Non-pigmented ciliary epithelial cell (primary cell): ENCODE data around the gene PRSS22.

Experiments used
- DNase-seq: peaks from one replicate; pipeline ENCODE4 v3.0.0-alpha.2; 2010; ENCODE audit warnings: low read depth

Gene PRSS22

DNA sequence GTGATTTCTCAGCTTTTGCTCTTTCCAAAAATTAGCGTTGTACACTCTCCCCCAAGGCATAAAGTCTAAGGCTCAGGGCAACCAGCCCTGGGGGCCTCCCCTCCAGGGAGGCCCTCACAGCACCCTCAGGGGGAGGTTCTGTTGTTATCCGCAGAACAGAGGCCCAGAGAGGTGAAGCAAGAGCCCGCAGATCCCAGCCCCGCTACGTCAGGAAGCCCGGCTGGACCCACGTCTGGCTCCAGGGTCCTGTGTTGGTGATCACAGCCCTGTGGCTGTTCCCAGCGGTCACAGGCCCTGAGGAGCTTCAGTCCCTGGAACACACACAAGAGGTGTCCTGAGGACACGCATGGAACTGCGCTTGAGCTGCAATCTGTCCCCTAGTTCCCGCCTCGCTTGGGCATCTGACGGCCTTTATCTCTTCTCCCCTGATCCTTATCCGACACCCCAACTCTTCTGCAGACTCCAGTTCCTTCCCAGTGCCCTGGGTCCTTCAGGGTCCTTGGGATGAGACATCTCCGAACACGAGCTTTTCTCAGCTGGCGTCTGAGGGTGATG lies 29.0 kb downstream of the PRSS22 start:
- no peak for DNase-seq

DNA sequence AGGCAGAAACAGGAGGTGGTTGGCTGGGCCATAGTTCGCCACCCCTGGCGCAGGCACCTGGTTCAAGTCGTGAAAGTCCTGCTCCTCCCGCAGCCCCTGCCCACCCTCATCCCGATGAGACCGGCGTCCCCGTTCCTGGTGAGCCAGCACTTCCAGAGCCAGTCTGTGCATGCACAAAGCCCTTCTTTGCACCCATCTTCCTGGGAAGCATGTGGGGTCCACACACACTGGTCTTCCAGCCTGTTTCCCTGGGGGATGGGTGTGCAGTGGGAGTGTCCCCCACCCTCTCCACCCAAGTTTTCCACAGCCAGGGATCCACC lies 29.5 kb downstream of the PRSS22 start:
- no peak for DNase-seq

DNA sequence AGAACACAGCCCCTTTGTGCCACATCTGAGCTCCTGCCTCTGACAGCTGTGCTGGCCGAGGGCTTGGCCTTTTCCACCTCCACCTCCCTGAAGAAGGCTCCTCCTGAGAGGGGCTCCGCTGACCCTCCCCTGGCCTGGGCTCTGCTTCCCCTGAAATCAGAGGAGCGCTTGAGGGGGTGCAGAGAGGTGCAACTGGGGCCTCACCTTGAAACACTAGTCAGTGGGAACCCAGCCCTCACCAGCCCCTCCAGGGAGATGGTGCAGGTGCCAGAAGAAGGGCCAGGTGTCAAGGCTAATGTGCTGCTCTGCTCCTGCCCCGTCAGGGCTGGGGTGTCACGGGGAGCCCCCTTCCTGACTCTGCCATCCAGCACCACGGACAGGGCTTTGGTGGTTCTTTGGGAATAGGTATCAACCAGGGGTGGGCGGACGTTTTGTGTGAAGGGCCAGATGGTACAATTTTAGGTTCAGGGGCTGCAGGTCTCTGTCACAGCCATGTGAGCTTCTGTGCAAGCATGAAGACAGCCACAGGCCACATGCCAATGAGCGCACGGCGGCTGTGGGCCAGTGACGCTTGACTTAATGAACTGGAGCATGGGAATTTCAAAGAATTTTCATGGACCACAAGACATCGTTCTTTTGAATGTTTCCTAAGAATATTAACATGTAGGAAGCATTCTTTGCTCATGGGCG lies 30.0 kb downstream of the PRSS22 start:
- DNase-seq: no peak

DNA sequence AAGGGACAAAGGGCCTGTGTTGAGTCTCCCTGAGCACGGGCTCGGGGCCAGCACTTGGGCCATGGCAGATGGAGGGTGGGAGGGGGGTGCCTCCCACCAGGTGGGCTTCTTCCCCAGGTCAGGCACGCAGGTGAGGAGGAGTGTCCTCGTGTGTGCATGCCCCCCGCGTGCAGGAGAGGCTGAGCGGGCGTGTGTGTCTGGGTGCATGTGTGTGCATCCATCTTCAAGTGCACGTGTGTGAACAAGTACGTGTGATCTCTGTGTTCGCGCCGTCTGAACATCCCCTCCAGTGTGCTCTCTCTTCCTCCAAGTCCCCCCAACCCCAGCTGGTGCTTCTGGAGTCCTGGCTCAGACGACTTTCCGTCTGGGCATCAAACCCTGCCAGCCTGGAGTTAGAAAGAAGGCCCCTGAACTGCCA lies 30.6 kb downstream of the PRSS22 start:
- no peak for DNase-seq

DNA sequence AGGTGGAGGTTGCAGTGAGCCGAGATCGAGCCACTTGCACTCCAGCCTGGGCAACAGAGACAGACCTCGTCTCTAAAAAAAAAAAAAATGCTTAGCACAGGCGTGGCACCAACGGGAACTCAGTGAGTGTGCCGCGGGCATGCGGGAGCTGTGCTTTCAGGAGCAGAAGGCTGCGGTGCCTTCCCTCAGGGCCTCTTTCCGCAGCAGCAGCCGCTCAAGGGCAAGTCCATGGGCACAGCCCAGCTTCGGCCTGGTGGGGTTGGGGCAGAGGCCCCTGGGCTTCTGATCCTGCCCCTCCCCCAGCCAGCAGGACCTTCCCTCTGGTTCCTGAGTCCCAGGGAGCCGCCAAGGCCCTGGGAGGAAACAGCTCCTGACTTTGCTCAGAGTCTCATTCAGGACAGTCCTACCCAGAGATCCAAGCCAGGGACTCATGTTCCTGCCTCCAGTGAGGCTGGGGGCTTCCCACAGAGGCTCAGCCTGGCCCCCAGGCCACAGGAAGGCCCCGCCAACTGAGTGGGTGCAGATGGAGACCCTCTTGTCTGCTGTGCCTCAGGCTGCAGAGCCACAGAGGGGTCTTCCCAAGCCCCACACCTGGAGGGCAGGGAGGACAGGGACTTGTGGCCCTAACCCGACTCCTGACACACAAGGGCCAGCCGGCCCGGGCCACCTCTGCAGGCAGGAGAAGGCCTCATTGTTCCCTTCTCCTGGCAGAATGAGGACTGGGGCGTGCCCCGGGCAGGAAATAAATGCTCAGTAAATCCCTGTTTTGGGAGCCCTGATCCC lies 31.2 kb downstream of the PRSS22 start:
- DNase-seq: no peak

DNA sequence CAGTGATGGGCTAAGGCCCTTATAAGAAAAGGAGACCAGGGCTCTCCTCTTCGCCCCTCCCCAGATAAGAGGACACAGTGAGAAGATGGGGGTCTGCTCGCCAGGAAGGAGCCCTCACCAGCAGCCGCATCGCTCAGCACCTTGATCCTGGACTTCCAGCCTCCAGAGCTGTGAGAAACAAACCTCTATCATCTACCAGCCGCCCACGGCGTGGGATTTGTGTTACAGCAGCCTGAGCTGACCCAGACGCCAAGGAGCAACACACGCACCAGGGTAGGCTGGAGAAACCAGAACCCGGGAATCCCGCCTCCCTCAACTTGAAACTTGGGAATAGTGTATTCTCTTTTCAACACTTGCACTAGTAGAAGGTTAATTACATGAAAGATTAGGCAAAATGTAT lies 32.1 kb downstream of the PRSS22 start:
- no peak for DNase-seq

DNA sequence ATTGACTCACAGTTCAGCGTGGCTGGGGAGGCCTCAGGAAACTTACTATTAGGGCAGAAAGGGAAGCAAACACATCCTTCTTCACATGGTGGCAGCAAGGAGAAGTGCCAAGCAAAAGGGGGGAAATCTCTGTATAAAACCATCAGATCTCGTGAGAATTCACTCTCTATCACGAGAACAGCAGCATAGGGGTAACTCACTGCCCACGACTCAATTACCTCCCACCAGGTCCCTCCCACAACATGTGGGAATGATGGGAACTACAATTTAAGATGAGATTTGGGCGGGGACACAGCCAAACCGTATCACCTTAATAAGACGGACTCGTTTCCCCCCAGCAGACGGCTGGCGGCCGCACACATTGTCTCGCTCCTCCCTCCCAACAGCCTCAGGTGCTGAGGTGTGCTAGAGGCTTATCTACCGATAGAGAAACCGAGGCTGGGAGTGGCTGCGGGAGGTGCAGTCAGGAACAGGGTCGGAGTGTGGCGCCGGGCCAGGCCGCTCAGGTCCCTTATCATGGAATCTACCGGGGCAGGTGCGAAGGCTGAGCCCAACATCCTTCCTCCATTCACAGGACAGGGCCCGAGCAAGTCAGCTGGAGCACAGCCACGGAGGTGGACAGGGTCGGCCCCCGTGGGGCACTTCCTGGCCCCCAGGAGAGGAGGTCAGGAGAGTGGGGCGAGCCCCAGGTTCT lies 32.8 kb downstream of the PRSS22 start:
- DNase-seq: no peak

DNA sequence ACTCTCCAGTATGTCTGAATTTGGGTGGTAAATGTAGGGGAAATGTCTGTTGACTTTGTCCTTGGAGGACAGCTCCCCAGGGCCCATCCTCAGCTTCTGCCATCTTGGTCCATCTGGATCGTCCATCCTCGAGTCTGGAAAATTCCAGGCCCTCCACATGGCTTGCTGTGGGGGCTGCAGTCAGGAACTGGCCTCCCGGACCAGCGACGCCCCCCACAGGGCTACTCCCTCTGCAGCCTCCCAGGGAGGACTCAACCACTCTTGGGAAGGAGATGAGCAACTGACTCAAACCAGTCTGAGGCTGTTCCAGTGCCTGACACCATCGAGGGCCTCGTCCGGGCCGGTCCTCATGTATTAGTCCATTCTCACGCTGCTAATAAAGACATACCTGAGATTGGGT lies 33.3 kb downstream of the PRSS22 start:
- DNase-seq: no peak

DNA sequence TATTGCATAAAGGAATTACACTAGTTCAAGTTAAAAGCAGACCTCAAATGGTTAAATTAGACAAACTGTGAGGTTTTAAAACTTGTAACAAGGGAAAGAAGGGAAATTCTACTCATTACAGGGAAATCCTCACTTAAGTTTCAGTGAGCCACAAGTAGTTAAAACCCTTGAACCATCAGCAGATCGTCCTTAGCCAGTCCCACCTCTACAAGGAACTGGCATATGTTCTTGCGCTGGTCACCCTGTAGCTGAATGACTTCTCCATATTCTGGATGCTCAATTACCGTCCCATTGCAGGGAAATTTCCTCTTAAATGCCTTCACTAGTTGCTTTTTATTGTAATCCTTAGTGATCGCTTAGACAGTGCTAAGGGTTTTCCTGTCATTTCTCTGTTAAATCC lies 35.5 kb downstream of the PRSS22 start:
- DNase-seq: no peak

DNA sequence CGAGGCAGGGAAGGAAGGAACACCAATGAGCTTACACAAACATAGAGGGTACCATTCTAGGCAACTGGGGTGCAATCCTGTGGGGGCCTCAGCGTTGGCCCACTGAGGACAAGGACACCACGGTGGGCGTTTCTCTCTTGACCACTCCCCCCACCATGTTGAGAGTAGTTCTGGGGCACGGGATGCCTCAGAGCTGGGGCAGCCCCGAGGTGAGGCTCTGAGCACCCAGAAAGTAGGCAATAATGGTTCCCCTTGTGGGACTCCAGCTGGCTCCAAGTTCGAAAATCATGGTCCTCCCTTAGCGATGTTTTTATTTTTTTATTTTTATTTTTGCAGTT lies 35.8 kb downstream of the PRSS22 start:
- DNase-seq: no peak

DNA sequence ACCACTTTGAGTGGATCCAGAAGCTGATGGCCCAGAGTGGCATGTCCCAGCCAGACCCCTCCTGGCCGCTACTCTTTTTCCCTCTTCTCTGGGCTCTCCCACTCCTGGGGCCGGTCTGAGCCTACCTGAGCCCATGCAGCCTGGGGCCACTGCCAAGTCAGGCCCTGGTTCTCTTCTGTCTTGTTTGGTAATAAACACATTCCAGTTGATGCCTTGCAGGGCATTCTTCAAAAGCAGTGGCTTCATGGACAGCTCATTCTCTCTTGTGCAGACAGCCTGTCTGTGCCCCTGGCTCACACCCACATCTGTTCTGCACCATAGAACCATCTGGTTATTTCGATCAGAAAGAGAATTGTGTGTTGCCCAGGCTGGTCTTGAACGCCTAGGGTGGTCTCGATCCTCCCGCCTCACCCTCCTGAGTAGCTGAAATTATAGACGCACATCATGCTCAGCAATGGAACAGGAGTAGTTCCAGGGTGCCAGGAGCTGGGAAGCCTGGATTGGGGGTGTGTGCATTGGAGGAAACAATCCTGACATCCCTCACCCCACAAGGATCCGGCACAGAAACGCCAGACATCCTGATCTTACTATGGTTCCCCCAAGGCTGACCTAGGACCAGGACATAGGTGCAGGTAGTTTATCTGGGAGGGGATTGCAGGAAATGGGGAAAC lies 36.3 kb downstream of the PRSS22 start:
- no peak for DNase-seq

DNA sequence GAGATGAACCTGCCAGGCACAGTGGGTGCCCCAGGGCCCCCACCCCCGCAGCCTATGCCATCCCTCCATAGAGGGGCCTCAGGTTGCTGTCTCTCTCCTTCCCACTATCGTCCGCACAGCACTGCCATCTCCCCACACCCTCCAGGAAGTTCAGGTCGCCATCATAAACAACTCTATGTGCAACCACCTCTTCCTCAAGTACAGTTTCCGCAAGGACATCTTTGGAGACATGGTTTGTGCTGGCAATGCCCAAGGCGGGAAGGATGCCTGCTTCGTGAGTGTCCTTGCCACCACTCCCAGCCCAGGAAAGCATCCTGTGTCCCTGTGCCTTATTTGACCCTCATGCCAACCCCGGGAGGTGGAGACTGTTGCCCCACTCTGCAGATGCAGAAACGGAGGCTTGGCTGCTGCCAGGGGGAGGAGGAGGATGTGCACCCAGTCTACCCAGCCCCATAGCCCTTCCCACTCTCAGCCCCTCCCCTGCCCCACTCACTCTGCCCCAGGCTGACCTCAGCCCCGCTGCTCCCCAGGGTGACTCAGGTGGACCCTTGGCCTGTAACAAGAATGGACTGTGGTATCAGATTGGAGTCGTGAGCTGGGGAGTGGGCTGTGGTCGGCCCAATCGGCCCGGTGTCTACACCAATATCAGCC lies 37.0 kb downstream of the PRSS22 start:
- DNase-seq: no peak

DNA sequence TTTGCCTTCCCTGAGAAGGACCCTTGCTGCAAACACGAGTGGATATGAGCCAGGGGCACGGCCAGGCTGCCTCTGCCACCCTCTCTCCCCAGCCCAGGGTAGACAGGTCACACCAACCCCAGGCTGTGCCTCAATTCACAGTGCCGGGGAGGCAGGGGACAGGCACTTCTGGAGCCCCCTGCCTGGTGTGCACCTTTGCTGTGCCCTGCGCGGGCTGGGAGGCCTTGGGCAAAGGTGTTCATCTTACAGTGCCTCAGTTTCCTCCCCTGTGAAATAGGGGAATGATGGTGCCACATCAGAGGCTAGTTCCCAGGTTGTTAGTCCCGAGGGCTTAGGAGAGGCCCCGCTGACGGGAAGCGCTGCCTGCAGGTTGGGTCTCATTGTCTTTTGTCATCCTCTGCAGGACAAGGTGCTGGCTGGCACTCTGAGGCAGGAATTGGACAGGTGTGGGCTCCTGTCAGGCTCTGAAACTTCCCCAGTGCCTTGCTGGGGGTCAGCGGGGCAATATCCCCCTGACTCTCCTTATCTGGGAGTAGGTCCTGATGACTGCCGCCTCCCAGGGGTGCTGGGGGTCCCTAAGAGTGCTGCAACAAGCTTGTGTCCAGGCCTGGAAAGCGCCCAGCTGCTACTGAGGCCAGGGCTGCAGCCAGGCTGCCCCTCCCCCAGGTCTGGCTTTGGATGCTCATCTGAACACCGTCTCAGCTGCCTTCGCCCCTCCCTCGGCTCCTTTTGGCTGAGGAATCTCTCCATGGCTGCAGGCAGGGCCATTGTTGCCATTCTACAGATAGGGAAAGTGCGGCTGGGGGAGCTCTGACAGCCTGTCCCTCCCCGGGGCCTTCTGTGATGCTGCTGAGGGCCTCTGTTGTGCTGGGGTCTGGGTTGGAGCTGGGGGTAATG lies 37.8 kb downstream of the PRSS22 start:
- no peak for DNase-seq

DNA sequence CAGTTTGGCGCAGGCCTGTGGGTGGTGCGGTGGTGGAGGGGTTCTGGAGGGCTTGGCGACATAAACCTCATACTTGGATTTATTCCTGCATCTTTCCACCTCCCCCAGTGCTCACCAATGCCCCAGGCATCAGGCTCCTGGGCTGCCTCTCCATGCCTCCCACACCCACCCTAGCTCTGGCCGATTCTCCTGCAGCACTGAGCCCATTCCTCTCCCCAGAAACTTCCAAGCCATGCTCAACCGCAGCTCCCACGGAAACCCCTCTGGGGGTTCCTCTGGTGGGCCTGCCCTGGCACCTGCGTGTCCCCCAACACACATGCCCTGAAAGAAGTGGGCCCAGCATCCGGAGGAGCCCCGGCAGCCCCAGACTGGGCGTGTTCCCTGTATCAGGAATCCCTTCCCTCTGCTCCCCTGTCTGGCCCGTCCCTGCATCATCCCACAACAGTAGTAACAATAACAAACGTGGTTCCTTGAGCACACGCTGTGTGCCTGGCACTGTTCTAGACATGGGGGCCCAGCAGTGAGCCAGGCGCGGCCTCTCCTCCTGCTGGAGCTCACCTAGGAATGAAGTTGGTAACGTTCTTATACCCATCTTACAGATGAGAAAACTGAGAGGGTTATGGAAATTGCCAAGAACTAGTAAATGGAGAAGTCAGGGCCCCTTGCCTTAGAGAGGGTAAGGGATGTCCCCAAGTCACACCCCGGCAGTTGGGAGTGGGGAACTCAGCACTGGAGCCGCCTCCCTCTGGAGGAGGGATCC lies 38.6 kb downstream of the PRSS22 start:
- DNase-seq: no peak

DNA sequence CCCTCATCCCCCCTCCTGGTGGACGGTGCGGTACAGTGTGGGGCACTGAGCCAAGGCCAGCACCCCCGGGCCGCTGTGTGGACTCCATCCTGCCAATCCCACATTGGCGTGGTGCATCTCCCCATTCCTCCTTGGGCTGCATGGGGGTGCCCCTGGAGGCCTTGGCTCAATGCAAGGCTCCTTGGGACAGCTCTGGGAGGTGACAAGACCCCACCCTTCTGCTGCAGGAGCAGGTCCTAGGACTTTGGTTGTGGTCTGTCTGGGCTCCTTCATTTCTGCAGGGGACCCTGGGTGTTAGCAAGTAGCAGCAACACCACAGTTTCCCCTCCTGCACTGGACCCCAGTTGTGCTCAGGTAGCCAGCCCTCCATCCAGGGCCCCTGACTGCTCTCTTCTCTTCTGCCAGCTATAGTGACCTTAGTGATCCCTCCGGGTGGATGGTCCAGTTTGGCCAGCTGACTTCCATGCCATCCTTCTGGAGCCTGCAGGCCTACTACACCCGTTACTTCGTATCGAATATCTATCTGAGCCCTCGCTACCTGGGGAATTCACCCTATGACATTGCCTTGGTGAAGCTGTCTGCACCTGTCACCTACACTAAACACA lies 39.6 kb downstream of the PRSS22 start:
- DNase-seq: no peak

DNA sequence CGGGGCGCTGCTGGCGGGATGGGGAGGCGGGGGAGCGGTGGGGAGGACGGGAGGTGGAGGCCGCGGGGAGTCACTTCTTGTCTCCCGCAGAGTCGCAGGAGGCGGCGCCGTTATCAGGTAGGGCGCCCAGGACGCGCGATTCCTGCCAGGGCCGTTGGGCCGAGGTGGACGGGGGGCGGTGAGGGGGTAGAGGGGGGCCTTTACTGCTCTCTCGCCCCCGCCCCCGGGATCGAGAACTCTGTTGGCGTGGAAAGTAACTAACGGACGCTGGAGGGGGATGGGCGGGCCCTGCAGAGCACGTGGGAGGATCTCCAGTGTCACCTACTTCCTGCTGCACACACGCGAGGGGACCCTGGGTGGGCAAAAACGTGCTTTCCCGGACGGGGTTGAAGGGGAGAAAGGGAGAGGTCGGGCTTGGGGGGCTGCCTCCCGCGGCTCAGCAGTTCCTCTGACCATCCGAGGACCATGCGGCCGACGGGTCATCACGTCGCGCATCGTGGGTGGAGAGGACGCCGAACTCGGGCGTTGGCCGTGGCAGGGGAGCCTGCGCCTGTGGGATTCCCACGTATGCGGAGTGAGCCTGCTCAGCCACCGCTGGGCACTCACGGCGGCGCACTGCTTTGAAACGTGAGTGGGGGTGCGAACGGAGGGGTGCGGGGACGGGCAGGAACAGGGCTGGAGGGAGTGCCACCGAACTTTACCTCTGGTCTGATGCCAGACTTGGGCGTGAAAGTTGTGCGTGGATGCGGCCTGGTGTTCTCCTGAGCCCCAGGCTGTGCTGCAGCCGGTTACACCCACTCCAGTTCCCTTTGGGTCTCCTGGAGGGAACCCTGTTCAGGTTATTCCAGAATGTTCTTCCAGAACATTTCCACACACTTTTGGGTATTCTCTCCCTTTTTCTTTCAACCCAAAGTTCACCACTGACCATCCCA lies 40.4 kb downstream of the PRSS22 start:
- no peak for DNase-seq

DNA sequence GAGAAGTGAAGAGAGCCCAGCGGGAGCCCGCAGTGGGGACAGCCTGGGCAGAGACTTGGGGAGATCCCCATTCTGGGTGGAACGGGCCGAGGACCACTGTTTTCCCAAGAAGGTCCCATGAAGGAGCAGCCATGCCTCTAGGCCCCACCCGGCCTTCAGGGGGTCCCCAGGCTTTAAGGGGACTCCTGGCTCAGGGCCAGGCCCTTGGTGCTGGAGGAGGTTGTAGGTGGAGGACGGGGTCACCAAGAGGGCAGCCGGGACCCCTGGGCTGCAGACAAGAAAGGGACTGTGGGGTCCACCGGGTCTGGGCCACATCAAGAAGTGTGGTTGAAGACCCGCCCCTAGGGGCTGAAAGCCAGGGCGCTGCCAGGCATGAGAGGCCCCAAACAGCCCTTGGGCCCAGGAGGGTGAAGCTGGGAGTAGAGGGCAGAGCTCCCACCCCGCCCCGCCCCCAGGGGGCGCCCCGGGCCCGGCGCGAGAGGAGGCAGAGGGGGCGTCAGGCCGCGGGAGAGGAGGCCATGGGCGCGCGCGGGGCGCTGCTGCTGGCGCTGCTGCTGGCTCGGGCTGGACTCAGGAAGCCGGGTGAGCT lies 41.1 kb downstream of the PRSS22 start, which contains the start of gene PRSS21:
TSS of gene PRSS21 (plus strand) at position 487 of the 589 bp plus-strand sequence. CDS start at position 519, 32 bp downstream.
- no peak for DNase-seq

DNA sequence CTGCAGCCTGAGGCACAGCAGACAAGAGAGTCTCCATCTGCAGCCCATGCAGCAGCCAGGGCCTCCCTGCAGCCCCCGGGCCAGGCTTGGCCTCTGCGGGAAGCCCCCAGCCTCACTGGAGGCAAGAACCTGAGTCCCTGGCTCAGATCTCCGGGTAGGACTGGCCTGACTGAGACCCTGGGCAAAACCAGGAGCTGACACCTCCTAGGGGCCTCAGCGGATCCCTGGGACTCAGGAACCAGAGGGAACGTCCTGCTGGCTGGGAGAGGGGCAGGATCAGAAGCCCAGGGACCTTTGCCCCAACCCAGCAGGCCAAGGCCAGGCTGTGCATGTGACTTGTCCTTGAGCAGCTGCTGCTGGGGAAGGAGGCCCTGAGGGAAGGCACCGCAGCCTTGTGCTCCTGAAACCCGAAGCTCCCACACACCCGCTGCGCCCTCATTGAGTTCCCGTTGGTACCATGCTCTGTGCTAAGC lies 42.6 kb downstream of the PRSS22 start:
- DNase-seq: no peak
